ENCODE data around the gene CD36.

Gene CD36

GRCh38 chr7:80640846-80641245 lies 2.4 kb downstream of the CD36 start:
- Histone ChIP-seq H2AFZ (ENCODE audit: low read length) (no peak overlapping the region), H3F3A (ENCODE audit: insufficient read depth, low read length) (no peaks in the 10 kb centered on the region), H3K27me3 (replicated peaks; ENCODE audit: insufficient read depth, low read length) (no peaks in the 10 kb centered on the region), H3K27ac (ENCODE audit: low read length) (no peak overlapping the region), H3K9ac (ENCODE audit: low read length) (no peak overlapping the region), H3K9me2 (replicated peaks; ENCODE audit: insufficient read depth, low read length) (no peaks in the 10 kb centered on the region), H3K4me2 (ENCODE audit: low read depth, low read length) (no peak overlapping the region), H4K20me1 (ENCODE audit: insufficient read depth, low read length) (no peaks in the 10 kb centered on the region), H3K4me3 (ENCODE audit: low read length) (no peak overlapping the region), H3K36me3 (replicated peaks; ENCODE audit: insufficient read depth, low read length) (no peaks in the 10 kb centered on the region), H3K79me2 (ENCODE audit: low read length) (no peaks in the 10 kb centered on the region), H3K4me1 (ENCODE audit: low read length) (no peaks in the 10 kb centered on the region), H3K9me3 (replicated peaks; ENCODE audit: insufficient read depth, low read length) (no peaks in the 10 kb centered on the region)
- DNase-seq: no peak
- TF ChIP-seq EZH2 (optimal IDR thresholded peaks at IDR 0.05; ENCODE audit: low read depth, low read length): no peak
- no peak for TF ChIP-seq EZH2phosphoT487 (IDR thresholded peaks at IDR 0.05; ENCODE audit: low read length)
- TF ChIP-seq CTCF (IDR thresholded peaks at IDR 0.05; ENCODE audit: low read length): no peak

GRCh38 chr7:80641548-80641947 lies 3.1 kb downstream of the CD36 start:
- H3K4me1 ChIP-seq (ENCODE audit: low read length): no peaks in the 10 kb centered on the region
- TF ChIP-seq EZH2 (optimal IDR thresholded peaks at IDR 0.05; ENCODE audit: low read depth, low read length) (no peak), EZH2phosphoT487 (IDR thresholded peaks at IDR 0.05; ENCODE audit: low read length) (no peak), CTCF (IDR thresholded peaks at IDR 0.05; ENCODE audit: low read length) (no peak)
- H3K4me3 ChIP-seq (ENCODE audit: low read length): no peak overlapping the region
- H4K20me1 ChIP-seq (ENCODE audit: insufficient read depth, low read length): no peaks in the 10 kb centered on the region
- no peak overlapping the region for H3K4me2 ChIP-seq (ENCODE audit: low read depth, low read length)
- DNase-seq: no peak
- H3K27ac ChIP-seq (ENCODE audit: low read length): no peak overlapping the region
- H3K9me3 ChIP-seq (replicated peaks; ENCODE audit: insufficient read depth, low read length): no peaks in the 10 kb centered on the region
- no peaks in the 10 kb centered on the region for H3K79me2 ChIP-seq (ENCODE audit: low read length)
- H2AFZ ChIP-seq (ENCODE audit: low read length): no peak overlapping the region
- no peaks in the 10 kb centered on the region for H3F3A ChIP-seq (ENCODE audit: insufficient read depth, low read length)
- H3K9me2 ChIP-seq (replicated peaks; ENCODE audit: insufficient read depth, low read length): no peaks in the 10 kb centered on the region
- H3K27me3 ChIP-seq (replicated peaks; ENCODE audit: insufficient read depth, low read length): no peaks in the 10 kb centered on the region
- H3K36me3 ChIP-seq (replicated peaks; ENCODE audit: insufficient read depth, low read length): no peaks in the 10 kb centered on the region
- no peak overlapping the region for H3K9ac ChIP-seq (ENCODE audit: low read length)

GRCh38 chr7:80642871-80643270 lies 4.4 kb downstream of the CD36 start:
- Histone ChIP-seq H3K9ac (ENCODE audit: low read length) (no peak overlapping the region), H3K36me3 (replicated peaks; ENCODE audit: insufficient read depth, low read length) (no peaks in the 10 kb centered on the region), H3K4me2 (ENCODE audit: low read depth, low read length) (no peak overlapping the region), H4K20me1 (ENCODE audit: insufficient read depth, low read length) (no peaks in the 10 kb centered on the region), H3K4me3 (ENCODE audit: low read length) (no peak overlapping the region), H3K79me2 (ENCODE audit: low read length) (no peaks in the 10 kb centered on the region), H3K27me3 (replicated peaks; ENCODE audit: insufficient read depth, low read length) (no peaks in the 10 kb centered on the region), H3K9me3 (replicated peaks; ENCODE audit: insufficient read depth, low read length) (no peaks in the 10 kb centered on the region), H3K4me1 (ENCODE audit: low read length) (no peaks in the 10 kb centered on the region), H3F3A (ENCODE audit: insufficient read depth, low read length) (no peaks in the 10 kb centered on the region), H2AFZ (ENCODE audit: low read length) (no peak overlapping the region), H3K27ac (ENCODE audit: low read length) (no peak overlapping the region), H3K9me2 (replicated peaks; ENCODE audit: insufficient read depth, low read length) (no peaks in the 10 kb centered on the region)
- DNase-seq: no peak
- TF ChIP-seq EZH2 (optimal IDR thresholded peaks at IDR 0.05; ENCODE audit: low read depth, low read length) (no peak), EZH2phosphoT487 (IDR thresholded peaks at IDR 0.05; ENCODE audit: low read length) (no peak), CTCF (IDR thresholded peaks at IDR 0.05; ENCODE audit: low read length) (no peak)

Measured in MM.1S (cell line).